HEK293 (cell line): ENCODE data around the gene PINLYP.

Source experiments
- CTCF ChIA-PET: fragments of 350-600 bp; formaldehyde crosslinking; extraction: SDS; loops from one replicate; lab custom pipeline; 2021; ENCODE audit warnings: antibody characterized with exemption; lab: Yijun Ruan, JAX
- POLR2A ChIA-PET: fragments of 300-600 bp; formaldehyde crosslinking; extraction: SDS; loops from one replicate; lab custom pipeline; 2020; ENCODE audit warnings: antibody characterized with exemption, inconsistent platforms; lab: Yijun Ruan, JAX
- H3K27ac ChIP-seq: fragments of 200-500 bp; sonication (Bioruptor generic); 2 replicates; pipeline ENCODE4 v1.5.1; 2014; ENCODE audit warnings: low read depth, low read length, control low read depth, inconsistent platforms; ENCODE audit errors: extremely low read depth
- H3K36me3 ChIP-seq, 2 experiments: fragments of 200-500 bp in 1 of 2; sonication (Bioruptor generic) in 1 of 2; 1 replicate in 1 of 2; 2 replicates in 1 of 2; pipeline ENCODE4 v1.5.1; 2014 to 2017; ENCODE audit warnings: inconsistent platforms in 2 of 2, low read length in 2 of 2; ENCODE audit not compliant: control insufficient read depth in 2 of 2, insufficient read depth in 1 of 2
- H3K4me1 ChIP-seq: fragments of 200-500 bp; sonication (Bioruptor generic); 2 replicates; pipeline ENCODE4 v1.5.1; 2014; ENCODE audit warnings: mild to moderate bottlenecking, low read length, inconsistent platforms; ENCODE audit not compliant: control insufficient read depth, insufficient read depth
- H3K4me3 ChIP-seq: 2 replicates; pipeline ENCODE4 v1.5.1; 2011; ENCODE audit warnings: low read depth, mild to moderate bottlenecking, control low read depth, low read length, moderate library complexity
- H3K9me3 ChIP-seq: fragments of 200-500 bp; sonication (Bioruptor generic); 2 replicates; pipeline ENCODE4 v1.5.1; 2014; ENCODE audit warnings: low read depth, low read length, inconsistent platforms; ENCODE audit not compliant: control insufficient read depth, insufficient read depth
- IKZF3 ChIP-seq: fragments of 450-650 bp; IDR thresholded peaks from 2 replicates; pipeline ENCODE4 v1.5.0; 2018; ENCODE audit warnings: missing biosample characterization, mild to moderate bottlenecking, missing genetic modification characterization, moderate library complexity
- MYNN ChIP-seq: fragments of 450-650 bp; formaldehyde crosslinking; IDR thresholded peaks from 2 replicates; pipeline ENCODE4 v1.5.1; 2016; ENCODE audit warnings: missing biosample characterization, missing genetic modification characterization, borderline replicate concordance
- TCF7L2 ChIP-seq: IDR thresholded peaks from 2 replicates; pipeline ENCODE4 v1.6.1; 2011; ENCODE audit warnings: low read depth, mild to moderate bottlenecking, inconsistent platforms, low read length, moderate library complexity, borderline replicate concordance
- WT1 ChIP-seq: fragments of 450-650 bp; formaldehyde crosslinking; IDR thresholded peaks from 2 replicates; pipeline ENCODE4 v1.5.1; 2016; ENCODE audit warnings: missing biosample characterization, missing genetic modification characterization
- ZBTB1 ChIP-seq: fragments of 450-650 bp; formaldehyde crosslinking; IDR thresholded peaks from 2 replicates; pipeline ENCODE4 v1.5.1; 2016; ENCODE audit warnings: missing biosample characterization, missing genetic modification characterization
- ZBTB17 ChIP-seq: fragments of 450-650 bp; formaldehyde crosslinking; IDR thresholded peaks from 2 replicates; pipeline ENCODE4 v1.5.1; 2016; ENCODE audit warnings: missing biosample characterization, missing genetic modification characterization
- ZBTB48 ChIP-seq: fragments of 450-650 bp; formaldehyde crosslinking; IDR thresholded peaks from 2 replicates; pipeline ENCODE4 v1.5.1; 2016; ENCODE audit warnings: missing biosample characterization, missing genetic modification characterization
- ZBTB7A ChIP-seq: fragments of 450-650 bp; formaldehyde crosslinking; IDR thresholded peaks from 2 replicates; pipeline ENCODE4 v1.5.1; 2016; ENCODE audit warnings: low read depth, missing biosample characterization, missing genetic modification characterization
- ZEB2 ChIP-seq: fragments of 450-650 bp; formaldehyde crosslinking; IDR thresholded peaks from 2 replicates; pipeline ENCODE4 v1.5.1; 2016; ENCODE audit warnings: missing biosample characterization, missing genetic modification characterization
- ZIC2 ChIP-seq: fragments of 450-650 bp; formaldehyde crosslinking; IDR thresholded peaks from 2 replicates; pipeline ENCODE4 v1.5.1; 2016; ENCODE audit warnings: missing biosample characterization, missing genetic modification characterization
- ZNF174 ChIP-seq: fragments of 450-650 bp; formaldehyde crosslinking; IDR thresholded peaks from 2 replicates; pipeline ENCODE4 v1.5.0; 2017; ENCODE audit warnings: missing biosample characterization, mild to moderate bottlenecking, missing genetic modification characterization
- ZNF510 ChIP-seq: fragments of 450-650 bp; formaldehyde crosslinking; IDR thresholded peaks from 2 replicates; pipeline ENCODE4 v1.5.1; 2018; ENCODE audit warnings: mild to moderate bottlenecking, missing genetic modification characterization, missing biosample characterization; ENCODE audit not compliant: insufficient replicate concordance
- ZNF600 ChIP-seq: fragments of 450-650 bp; formaldehyde crosslinking; IDR thresholded peaks from 2 replicates; pipeline ENCODE4 v1.5.1; 2016; ENCODE audit warnings: missing biosample characterization, missing genetic modification characterization
- ZNF768 ChIP-seq: fragments of 450-650 bp; formaldehyde crosslinking; IDR thresholded peaks from 2 replicates; pipeline ENCODE4 v1.5.1; 2018; ENCODE audit warnings: missing biosample characterization, mild to moderate bottlenecking, missing genetic modification characterization
- ZNF785 ChIP-seq: fragments of 450-650 bp; formaldehyde crosslinking; IDR thresholded peaks from 2 replicates; pipeline ENCODE4 v1.5.1; 2016; ENCODE audit warnings: missing biosample characterization, missing genetic modification characterization
- ZXDB ChIP-seq: fragments of 450-650 bp; formaldehyde crosslinking; IDR thresholded peaks from 2 replicates; pipeline ENCODE4 v1.5.1; 2016; ENCODE audit warnings: missing biosample characterization, missing genetic modification characterization
- TF ChIP-seq, protein P1 (sequence below): fragments of 450-650 bp; formaldehyde crosslinking; IDR thresholded peaks from 2 replicates; pipeline ENCODE4 v1.5.1; 2016; ENCODE audit warnings: missing biosample characterization, missing genetic modification characterization
- TF ChIP-seq, protein P2 (sequence below): fragments of 450-650 bp; formaldehyde crosslinking; IDR thresholded peaks from 2 replicates; pipeline ENCODE4 v1.5.1; 2017; ENCODE audit warnings: missing biosample characterization, mild to moderate bottlenecking, missing genetic modification characterization, moderate library complexity
- TF ChIP-seq, protein P3 (sequence below): fragments of 450-650 bp; formaldehyde crosslinking; IDR thresholded peaks from 2 replicates; pipeline ENCODE4 v1.5.1; 2017; ENCODE audit warnings: missing biosample characterization, missing genetic modification characterization
- TF ChIP-seq, protein P4 (sequence below): fragments of 450-650 bp; formaldehyde crosslinking; IDR thresholded peaks from 2 replicates; pipeline ENCODE4 v1.5.1; 2016; ENCODE audit warnings: missing biosample characterization, missing genetic modification characterization
- TF ChIP-seq, protein P5 (sequence below): fragments of 450-650 bp; formaldehyde crosslinking; IDR thresholded peaks from 2 replicates; pipeline ENCODE4 v1.5.1; 2016; ENCODE audit warnings: missing biosample characterization, missing genetic modification characterization
- TF ChIP-seq, protein P6 (sequence below): fragments of 450-650 bp; formaldehyde crosslinking; IDR thresholded peaks from 2 replicates; pipeline ENCODE4 v1.5.1; 2017; ENCODE audit warnings: missing biosample characterization, missing genetic modification characterization

Gene PINLYP

DNA sequence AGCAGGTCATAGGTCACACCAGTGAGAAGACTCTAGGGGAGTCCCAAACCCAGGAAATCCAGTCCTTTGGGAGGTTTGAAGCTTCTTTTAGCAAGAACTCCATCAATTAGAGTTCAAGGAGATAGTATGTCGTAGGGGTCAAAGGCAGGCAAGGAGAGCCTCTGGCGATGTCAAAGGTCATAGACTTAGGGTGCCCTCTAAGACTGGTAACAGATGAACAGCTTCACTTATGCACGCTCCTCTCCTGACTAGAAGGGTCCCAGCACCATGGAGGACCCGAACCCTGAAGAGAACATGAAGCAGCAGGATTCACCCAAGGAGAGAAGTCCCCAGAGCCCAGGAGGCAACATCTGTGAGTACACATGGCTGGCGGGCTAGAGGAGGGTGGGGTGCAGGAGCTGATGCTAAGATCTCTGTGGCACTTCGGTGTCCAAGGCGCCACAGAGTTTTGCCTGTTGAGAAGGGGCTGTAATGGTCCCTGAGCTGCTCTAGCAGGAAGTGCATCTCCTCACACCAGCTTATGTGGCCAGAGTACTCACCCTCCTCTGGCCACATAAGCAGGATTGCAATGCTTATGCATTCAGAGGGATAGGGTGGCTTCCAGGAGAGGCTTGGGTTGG lies 21.4 kb downstream of the PINLYP start (continued):
- TF ChIP-seq MYNN (tag by site-specific recombination) (no peak), ZBTB48 (tag by site-specific recombination) (no peak), IKZF3 (no peak), ZXDB (no peak), ZBTB17 (tag by site-specific recombination) (no peak), ZNF785 (tag by site-specific recombination) (no peak), ZBTB7A (tag by site-specific recombination) (no peak), ZNF174 (no peak), WT1 (tag by site-specific recombination) (no peak; the same call in 1 of the 2 replicates)
- TF ChIP-seq, protein P1, sequence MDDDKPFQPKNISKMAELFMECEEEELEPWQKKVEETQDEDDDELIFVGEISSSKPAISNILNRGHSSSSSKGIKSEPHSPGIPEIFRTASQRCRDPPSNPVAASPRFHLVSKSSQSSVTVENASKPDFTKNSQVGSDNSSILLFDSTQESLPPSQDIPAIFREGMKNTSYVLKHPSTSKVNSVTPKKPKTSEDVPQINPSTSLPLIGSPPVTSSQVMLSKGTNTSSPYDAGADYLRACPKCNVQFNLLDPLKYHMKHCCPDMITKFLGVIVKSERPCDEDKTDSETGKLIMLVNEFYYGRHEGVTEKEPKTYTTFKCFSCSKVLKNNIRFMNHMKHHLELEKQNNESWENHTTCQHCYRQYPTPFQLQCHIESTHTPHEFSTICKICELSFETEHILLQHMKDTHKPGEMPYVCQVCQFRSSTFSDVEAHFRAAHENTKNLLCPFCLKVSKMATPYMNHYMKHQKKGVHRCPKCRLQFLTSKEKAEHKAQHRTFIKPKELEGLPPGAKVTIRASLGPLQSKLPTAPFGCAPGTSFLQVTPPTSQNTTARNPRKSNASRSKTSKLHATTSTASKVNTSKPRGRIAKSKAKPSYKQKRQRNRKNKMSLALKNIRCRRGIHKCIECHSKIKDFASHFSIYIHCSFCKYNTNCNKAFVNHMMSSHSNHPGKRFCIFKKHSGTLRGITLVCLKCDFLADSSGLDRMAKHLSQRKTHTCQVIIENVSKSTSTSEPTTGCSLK (tag by site-specific recombination): no peak
- TF ChIP-seq, protein P2, sequence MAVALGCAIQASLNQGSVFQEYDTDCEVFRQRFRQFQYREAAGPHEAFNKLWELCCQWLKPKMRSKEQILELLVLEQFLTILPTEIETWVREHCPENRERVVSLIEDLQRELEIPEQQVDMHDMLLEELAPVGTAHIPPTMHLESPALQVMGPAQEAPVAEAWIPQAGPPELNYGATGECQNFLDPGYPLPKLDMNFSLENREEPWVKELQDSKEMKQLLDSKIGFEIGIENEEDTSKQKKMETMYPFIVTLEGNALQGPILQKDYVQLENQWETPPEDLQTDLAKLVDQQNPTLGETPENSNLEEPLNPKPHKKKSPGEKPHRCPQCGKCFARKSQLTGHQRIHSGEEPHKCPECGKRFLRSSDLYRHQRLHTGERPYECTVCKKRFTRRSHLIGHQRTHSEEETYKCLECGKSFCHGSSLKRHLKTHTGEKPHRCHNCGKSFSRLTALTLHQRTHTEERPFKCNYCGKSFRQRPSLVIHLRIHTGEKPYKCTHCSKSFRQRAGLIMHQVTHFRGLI (tag by site-specific recombination): no peak

DNA sequence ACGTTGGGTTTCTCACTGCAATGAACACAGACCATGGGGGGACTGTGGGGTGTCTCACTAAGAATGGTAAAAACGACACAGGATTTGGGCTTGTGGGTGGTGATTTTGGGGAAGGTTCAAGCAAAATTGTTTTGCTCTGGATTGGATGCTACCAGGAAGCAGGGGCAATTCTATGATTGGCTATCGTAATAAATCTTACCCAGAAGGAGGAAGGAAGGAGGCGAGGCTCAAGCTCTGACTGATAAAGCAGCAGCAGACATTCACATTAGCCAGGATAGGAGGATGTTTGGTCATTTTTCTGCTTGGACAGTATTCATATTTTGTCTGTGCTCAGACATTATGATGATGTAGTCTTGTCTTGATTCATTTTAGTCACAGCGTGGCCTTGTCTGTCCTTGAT lies 22.3 kb downstream of the PINLYP start:
- Histone ChIP-seq H3K36me3 (peaks cover 58 to 71% of the 10 kb centered on the region in 2 experiments), H3K9me3 (no peaks in the 10 kb centered on the region), H3K27ac (peak overlapping the region; percentile 95; the same call in 1 of the 2 replicates), H3K4me1 (peaks cover 24% of the 10 kb centered on the region), H3K4me3 (no peak overlapping the region)
- POLR2A ChIA-PET: interaction anchor here (0.7 to 4.1 kb wide), 3 partner anchors 13 to 70 kb away, joined by 3 to 49 read pairs (median 3); no protein-coding TSS in a partner anchor
- TF ChIP-seq, protein P3, sequence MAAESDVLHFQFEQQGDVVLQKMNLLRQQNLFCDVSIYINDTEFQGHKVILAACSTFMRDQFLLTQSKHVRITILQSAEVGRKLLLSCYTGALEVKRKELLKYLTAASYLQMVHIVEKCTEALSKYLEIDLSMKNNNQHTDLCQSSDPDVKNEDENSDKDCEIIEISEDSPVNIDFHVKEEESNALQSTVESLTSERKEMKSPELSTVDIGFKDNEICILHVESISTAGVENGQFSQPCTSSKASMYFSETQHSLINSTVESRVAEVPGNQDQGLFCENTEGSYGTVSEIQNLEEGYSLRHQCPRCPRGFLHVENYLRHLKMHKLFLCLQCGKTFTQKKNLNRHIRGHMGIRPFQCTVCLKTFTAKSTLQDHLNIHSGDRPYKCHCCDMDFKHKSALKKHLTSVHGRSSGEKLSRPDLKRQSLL (tag by site-specific recombination): no peak
- TF ChIP-seq, protein P4, sequence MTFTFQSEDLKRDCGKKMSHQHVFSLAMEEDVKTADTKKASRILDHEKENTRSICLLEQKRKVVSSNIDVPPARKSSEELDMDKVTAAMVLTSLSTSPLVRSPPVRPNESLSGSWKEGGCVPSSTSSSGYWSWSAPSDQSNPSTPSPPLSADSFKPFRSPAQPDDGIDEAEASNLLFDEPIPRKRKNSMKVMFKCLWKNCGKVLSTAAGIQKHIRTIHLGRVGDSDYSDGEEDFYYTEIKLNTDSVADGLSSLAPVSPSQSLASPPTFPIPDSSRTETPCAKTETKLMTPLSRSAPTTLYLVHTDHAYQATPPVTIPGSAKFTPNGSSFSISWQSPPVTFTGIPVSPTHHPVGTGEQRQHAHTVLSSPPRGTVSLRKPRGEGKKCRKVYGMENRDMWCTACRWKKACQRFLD (tag by site-specific recombination): no peak
- TF ChIP-seq ZNF768 (tag by site-specific recombination): no peak
- no peak for TF ChIP-seq ZIC2
- TF ChIP-seq ZBTB1: no peak
- no peak for TF ChIP-seq ZEB2
- TF ChIP-seq, protein P5, sequence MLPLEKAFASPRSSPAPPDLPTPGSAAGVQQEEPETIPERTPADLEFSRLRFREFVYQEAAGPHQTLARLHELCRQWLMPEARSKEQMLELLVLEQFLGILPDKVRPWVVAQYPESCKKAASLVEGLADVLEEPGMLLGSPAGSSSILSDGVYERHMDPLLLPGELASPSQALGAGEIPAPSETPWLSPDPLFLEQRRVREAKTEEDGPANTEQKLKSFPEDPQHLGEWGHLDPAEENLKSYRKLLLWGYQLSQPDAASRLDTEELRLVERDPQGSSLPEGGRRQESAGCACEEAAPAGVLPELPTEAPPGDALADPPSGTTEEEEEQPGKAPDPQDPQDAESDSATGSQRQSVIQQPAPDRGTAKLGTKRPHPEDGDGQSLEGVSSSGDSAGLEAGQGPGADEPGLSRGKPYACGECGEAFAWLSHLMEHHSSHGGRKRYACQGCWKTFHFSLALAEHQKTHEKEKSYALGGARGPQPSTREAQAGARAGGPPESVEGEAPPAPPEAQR (tag by site-specific recombination): no peak
- no peak for TF ChIP-seq ZNF600
- TF ChIP-seq ZNF510: no peak
- TF ChIP-seq, protein P2 (tag by site-specific recombination): no peak
- TF ChIP-seq TCF7L2: no peak
- TF ChIP-seq, protein P6, sequence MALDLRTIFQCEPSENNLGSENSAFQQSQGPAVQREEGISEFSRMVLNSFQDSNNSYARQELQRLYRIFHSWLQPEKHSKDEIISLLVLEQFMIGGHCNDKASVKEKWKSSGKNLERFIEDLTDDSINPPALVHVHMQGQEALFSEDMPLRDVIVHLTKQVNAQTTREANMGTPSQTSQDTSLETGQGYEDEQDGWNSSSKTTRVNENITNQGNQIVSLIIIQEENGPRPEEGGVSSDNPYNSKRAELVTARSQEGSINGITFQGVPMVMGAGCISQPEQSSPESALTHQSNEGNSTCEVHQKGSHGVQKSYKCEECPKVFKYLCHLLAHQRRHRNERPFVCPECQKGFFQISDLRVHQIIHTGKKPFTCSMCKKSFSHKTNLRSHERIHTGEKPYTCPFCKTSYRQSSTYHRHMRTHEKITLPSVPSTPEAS: no peak
- CTCF ChIA-PET: interaction anchor here (0.8 to 6.1 kb wide), 5 partner anchors 21 to 151 kb away, joined by 3 to 91 read pairs (median 21); partner anchors contain the start of gene ZNF428
